SW480 (cell line): Measurements from ENCODE around the gene GRK3.

ENCODE experiments used
- DNase-seq: peaks from one replicate; pipeline ENCODE4 v3.0.0-alpha.2; 2016; ENCODE audit warnings: low spot score

The GRK3 gene

DNA sequence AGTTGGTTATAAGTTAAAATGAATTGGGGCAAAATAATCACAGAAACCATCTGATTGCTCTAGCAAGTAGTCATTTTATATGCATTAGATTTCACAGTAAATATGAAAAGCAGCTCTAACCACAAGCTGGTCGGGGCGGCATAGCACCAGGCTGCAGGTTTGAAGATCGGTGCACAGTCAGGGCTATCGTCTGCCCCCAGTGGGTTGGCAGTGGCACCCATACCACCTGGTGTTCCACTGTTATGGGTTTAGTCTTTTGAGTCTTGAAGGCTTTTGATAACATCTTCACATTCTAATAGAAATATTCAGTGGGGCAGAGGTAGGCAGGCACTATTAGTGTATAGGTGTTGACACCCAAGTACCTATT lies 62.1 kb downstream of the GRK3 start:
- no peak for DNase-seq

DNA sequence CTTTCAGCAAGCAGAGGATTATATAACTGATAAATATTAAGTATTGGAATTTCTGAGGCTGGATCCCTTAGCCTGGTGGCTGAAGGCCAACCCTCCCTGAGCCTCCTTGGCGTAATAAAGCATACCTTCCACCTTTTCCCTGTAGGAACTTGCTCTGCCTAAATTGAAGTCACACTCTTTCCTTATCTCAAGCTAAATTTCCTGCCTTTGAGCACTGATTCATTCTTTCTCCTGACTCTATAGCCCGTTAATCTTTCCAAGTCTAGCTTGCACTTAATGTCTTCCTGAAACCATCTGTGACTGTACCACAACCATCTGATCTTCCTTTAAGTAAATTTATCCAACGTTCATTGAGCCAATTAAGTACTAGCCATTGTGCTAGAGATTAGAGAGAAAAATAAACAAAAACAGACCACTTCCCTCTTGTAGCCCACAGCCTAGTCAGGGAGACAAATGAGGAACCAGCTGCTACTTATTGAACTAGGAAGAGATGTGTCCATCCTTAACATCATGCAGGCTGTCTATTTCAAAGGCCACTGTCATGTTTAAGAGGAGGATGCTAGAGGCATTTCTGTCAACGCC lies 62.9 kb downstream of the GRK3 start:
- no peak for DNase-seq

DNA sequence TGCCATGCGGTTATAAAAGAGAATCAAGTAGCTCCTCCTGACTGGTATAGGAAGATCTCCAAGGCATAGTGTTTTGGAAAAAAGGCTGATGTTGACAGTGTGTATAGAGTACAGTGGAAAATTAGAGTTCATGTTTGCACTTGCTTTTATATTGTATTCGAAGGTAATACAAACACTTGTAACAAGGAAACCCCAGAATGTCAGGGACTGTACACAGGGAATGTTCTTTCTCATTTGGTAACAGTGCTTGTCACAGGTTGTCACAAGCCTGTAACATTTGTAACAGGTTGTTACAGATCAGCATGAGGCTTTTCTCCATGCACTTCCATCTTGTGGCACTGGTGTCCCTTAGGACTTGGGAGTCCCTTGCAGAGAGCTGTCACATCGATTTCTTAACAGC lies 64.0 kb downstream of the GRK3 start:
- DNase-seq: no peak

DNA sequence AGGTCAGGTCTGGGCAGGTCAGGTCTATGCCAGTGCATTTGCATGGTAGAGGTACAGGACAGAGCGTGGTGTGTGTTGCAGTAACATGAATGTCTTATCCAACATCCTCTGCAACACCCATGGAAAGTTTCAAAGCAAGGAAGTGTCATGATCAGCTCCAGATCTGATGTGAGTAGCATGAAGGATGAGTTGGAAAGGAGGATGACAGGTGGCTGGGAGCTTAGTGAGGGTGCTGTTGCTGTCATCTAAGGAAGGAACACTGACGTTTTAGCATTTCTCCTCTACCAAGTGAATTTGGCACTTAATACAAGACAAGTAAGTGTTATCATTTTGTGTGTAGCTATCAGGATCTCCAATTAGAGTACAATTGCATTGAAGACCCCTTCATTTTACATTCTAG lies 65.1 kb downstream of the GRK3 start:
- DNase-seq: no peak

DNA sequence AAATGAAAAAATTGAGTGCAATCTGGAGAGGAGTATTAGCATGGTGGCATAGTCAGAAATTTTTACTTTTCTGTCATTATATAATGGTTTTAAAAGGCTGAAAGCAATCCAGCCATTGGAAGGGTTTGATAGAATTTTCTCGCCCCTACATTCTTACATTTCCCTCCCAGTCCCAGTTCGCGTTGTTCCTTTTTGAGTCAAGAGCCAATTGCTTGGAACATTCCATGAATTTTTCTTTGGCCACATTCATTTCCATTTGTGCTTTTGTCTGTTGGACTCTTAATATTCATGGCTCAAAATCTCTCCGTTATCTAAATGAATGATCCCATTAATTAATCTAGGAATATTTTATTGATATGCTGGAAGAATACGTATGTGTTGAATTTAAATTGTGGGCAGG lies 66.0 kb downstream of the GRK3 start:
- DNase-seq: no peak

DNA sequence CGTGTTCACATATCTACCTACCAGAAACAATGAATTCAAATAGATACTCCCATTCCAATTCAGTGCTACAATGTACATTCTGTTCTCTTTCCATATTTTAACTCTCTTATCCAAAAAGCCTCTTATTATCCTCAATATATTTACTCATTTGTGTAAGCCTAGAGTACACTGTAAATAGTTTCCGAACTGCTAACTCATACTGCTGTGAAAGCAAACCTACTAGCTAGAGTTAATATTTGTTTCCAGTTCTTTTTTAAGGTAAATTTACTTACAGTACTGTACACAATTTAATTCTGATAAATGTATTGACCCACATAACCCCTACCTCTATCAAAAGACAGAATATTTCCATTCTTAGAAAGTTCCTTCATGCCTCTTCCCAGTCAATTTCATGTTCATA lies 71.8 kb downstream of the GRK3 start:
- no peak for DNase-seq

DNA sequence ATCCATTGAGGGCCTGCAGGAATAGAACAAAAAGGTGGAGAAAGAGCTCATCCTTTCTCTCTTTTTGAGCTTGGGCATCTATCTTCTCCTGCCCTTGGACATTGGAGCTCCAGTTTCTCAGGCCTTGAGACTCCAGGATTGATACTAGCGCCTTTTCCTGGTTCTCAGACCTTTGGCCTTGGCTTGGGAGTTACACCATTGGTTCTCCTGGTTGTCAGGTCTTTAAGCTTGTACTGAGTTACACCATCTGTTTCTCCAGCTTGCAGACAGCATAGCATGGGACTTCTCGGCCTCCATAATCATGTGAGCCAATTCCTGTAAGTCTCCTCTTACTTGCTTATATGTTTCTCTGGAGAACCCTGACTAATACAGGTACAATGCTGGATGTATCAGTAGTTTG lies 72.6 kb downstream of the GRK3 start:
- no peak for DNase-seq

DNA sequence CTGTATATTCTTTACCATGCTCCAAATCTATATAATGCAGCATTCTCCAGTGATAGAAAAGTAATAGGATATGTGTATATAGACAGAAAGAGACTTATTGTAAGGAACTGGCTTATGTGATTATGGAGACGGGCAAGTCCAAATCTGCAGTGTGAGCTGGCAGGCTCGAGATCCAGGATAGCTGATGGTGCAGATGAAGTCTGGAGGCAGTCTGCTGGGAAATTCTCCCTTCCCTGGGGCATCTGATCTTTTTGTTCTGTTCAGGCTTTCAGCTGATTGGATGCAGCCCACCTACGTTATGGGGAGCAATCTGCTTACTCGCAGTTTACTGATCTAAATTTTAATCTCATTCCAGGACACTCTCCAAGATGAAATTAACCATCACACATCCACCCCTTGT lies 73.2 kb downstream of the GRK3 start:
- DNase-seq: no peak

DNA sequence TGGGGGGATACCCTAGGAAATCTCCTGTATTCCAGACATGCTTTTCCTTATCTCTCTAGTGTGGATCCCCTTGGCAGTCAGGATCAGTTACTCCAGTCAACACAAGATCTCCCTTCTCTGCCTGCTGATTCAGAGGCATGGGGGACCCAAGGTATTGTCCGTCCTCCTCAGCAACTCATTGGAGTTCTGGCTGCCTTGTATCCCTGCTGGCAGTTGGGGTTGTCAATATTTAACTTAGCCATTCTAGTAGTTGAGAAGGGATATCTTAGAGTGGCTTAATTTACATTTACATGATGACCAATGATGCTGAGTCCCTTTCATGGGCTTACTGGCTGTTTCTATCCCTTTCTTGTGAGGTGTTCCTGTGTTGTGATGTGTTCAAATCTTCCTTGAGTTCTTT lies 74.2 kb downstream of the GRK3 start:
- no peak for DNase-seq

DNA sequence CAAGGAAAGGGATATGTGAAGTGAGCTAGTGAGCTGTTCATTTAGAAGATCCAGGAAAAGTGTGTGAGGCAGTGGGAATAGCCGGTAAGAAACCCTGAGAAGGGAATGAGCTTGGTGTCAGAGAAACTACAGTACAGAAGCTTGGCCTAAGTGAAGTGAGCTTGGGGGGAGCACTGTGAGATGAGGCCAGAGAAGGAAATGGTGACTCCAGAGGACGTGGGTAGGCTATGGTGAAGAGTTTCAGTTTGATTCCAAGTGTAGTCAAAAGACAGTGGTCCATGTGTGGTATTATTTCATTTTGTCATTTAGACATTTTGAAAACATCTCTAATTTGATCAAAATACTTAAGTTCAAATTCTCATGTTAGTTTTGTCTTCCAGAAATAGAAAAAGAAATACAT lies 77.2 kb downstream of the GRK3 start:
- DNase-seq: no peak

DNA sequence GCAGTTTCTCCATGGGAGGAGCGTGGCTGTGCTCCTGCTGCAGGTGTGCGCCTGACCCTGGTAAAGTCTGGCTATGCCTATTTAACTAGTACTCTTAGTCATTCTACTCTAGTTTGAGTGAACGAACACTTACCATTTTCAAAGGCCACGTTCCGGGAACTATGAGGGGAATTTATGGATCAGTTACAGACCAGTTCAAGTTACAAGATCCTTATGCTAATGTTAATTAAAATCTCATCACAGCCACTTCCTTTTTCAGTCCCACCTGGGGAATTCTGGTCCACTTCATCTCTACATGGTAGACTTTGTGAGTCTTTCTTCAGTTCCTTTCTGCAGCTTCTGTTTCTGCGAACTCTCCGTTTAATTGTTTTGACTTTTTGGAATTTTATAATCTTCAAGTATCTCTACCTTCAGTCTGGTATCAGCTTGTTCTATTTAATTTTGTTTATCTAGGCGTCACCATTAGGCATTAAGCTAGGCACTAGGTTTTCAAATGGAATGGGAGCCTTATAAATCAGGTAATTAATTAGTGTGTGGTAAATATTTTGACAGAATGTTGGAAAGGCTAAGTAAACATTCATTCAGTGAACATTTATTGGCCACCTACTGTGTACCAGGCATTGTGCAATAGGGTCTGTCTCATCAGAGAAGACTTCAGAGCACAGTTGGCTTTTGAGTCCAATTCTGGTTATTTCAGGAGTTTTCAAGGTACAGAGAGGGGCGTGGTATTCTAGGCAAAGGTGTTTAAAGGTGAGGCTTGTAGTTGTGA lies 78.9 kb downstream of the GRK3 start:
- no peak for DNase-seq

DNA sequence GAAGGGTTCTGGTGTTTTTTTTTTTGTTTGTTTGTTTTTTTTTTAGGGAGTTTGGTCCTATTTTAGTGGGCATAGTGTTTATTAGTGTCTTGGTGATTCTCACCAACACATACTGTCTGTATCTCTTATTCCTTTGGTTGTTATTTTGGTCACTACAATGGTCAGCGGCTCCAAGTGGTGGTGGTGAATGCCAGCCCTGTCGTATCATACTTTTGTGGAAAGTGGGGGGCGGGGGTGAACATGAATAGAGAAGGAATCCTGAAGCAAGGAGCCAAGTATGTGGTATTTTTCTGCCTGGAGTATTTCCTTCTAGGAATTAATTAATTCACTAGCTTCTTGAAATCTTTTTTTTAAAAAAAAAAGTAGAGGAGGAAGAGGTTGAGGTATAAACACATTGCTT lies 79.6 kb downstream of the GRK3 start:
- DNase-seq: no peak

DNA sequence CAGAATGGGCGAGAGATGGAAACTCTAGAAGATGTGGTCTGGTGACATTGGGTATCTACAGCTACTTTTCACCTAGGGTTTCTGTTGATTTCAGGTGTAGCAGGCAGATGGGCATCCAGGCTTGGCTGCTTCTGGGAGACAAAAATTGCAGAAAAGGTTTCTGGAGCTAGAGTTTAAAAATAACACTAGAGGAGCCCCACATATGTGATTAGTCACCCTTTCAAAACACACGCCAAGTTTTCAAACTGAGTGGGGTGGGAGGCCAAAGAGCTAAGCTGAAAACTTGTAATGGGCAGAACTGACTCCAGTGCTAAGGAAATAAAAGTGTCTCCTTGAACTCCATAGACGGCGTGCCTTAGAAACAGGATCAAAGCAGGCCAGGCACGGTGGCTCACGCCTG lies 80.8 kb downstream of the GRK3 start:
- DNase-seq: no peak

DNA sequence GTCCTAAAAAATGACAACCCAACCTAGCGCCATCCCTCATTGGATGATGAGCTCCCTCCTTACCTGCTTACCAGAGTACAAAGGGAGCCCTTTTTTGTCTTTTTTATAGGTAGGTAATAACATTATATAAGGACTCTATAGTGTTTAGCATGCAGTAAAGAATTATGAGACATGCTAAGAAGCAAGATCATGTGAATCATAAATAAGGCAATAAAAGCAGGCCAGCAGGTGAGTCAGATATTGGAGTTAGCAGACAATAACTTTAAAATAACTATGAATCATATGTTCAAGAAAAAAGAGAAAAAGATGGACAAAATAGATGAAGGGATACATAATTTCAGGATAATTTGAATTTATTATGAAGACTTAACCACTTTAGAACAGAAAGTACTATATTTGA lies 81.5 kb downstream of the GRK3 start:
- DNase-seq: no peak

DNA sequence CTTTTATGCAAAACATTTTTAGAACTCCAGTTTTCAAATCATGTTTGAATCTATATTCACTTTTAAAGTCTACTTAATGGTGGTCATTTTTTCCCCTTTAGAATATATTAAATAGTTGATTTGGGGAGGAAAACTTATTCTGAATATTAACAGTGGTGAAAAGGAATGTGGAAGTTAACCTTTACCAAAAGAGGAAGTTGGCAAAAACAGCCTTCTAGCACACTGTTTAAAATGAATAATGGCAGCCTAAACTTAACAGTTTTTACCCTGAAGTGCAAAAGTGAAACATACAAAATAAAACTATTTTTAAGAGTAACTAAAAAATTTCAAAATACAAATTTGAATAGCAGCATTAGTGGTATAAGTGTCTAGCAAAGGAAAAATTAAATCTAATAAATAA lies 86.4 kb downstream of the GRK3 start:
- no peak for DNase-seq

DNA sequence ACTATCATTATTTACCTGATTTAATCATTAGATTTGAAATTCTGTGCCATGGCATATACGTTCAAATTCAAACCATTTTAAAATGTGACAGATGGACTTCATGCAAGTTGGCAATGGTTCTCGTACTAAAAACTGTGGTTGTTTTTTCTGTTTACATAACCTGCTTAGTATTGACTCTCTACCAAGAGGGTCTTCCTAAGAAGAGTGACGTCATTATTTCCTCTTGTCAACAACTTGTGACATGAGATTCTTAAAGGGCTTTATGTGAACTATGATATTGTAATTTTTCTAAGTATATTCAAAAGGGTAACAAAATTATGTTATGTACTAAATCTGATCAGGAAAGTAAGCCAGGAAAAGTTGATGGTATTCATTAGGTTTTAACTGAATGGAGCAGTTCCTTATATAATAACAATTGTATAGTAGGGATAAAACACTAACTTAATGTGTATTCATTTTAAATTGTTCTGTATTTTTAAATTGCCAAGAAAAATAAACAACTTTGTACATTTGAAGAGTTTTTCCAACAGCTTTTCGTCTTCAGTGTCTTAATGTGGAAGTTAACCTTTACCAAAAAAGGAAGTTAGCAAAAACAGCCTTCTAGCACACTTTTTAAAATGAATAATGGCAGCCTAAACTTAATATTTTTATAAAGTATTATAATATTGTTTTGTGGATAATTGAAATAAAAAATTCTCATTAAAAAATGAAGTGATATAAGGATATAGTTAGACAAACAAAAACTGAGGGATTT lies 87.0 kb downstream of the GRK3 start:
- no peak for DNase-seq

DNA sequence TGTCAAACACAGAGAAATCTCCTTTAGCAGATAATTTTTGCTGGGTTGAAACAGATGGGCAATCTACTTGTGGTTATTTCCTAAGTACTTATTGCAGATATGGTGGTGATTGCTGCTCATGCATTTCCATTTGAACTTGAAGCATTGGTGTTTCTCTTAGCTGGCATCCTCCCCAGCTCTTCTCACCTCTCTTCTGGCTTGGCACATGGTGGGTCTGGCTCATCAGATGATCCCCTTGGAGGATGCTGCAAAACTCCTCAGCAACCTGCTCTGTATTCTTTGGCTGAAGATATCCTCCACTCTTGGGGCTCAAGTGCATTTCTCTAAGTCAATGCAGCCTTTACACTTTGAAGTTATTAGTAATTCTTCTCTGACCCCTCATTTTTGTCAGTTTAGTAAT lies 90.2 kb downstream of the GRK3 start:
- no peak for DNase-seq

DNA sequence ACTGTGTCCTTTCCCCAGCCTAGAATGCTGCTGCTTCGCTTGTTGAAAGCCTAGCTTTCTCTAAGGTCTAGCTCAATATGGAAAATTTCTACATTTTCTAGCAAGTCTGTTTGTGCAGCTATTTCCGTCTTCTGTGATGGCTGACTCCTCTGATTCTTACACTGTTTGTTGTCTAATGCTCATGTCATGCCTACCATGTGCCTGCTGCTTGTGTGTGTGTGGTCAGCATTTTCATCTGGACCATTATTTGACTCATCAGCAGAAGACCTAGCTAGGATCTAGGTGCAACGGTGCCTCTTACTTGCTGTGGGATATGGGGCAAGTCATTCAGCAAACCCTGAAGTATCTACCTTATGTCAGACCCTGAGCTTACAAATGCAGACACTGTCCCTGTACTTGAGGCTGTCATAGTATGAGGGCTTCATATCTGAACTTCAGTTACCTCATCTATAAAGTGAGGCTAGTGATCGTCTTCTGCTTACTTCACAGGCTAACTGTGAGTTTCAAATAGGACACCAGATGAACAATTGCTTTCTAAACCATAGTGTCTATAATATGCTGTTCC lies 91.0 kb downstream of the GRK3 start:
- no peak for DNase-seq

DNA sequence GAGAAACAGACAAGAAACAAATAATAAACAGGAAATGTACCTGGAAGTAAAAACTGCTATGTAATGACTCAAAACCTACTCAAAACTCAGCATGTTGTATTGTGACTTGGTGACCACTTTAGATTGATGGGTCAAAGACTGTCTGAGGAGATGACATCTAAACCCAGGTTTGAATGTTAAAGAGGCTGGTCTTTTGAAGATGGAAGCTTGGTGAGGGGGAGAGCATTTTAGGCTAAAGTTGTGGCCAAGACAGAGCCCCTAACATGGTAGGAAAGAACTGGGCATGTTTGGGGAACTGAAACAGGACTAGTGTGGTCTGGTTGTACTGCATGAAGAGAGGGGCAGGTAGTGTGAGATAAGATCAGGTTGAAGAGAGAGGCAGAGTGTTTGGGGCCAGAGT lies 92.2 kb downstream of the GRK3 start:
- DNase-seq: no peak

DNA sequence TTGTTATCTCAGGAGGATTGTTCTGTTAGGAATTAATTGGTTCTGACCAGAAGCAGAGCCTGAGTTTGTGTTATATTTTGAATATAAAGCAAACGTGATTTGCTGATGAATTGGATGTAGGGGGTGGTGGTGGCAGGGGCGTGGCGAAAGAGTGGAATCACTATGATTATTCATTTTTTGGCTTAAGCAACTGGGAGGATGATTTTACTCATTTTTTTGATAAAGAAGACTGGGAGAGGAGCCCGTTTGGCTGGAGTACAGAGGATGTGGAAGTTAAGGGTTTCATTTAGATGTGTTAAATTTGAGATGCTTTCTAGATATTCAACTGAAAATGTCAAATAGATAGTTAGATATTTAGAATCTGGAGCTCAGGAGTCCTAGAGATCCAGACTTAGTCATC lies 94.2 kb downstream of the GRK3 start:
- no peak for DNase-seq

DNA sequence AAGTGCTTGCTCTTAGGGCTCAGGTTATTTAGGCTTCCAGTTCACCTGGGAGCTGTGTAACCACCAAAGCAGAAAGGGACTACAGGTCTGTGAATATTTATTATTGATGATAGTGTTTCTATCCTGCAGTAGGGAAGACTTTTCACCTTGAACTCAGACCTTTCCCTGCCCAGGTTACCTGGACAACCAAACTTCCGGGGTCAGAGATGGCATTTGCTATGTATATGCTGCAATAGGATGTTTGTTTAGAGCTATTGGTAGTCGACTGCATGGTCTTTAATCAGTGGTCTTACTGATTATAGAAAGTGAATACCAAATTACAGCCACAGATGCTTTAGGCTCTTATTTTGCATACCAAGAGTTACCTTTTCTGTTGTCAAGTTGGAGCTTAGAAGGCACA lies 94.9 kb downstream of the GRK3 start:
- DNase-seq: no peak

DNA sequence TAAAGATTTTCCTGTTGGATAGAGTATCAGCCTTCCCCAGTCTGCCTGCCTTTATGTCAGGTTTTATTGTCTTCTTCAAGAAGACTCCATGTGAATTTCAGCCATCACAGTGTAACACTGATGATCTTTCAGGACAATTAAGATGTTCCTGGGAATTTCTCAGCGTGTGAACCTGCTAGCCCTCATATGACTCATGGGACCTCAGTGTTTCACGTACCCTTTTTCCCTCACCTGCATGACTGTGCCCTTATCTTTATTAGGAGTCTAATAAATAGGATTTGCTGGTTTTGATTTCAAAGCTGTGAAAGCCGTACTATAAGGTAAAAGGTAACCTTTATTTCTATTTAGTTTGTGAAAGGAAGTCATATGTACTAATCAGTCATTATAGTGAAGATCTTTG lies 95.9 kb downstream of the GRK3 start:
- DNase-seq: no peak

DNA sequence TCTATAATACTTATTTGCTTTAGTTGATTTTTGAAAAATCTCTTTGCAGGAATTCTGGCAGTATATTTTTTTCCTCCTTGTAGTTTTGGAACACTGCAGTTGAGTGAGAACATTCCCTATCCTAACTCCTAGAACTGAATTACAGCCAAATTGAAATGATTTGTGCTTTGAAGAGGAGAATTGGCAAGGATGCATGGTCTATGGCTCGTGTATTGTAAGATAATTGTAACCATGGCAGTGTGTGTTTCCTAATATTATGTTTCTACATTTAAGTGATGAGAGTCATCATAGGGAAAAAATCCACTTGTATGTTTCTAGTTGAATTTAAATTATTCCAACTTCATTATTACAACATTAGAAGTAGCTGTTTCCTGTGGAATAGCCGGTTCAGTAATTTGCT lies 96.6 kb downstream of the GRK3 start:
- no peak for DNase-seq
